ENCODE results near the gene CCNI. TPM values are rescaled to one million over a fixed set of nuclear protein-coding genes. Genes with fewer than 3 reads are reported as not detected.
"Not testable (repeated sequence)": the region's sequence is repeated elsewhere in the genome, so short reads cannot be mapped to it uniquely, and the experiment has no call there.

The CCNI gene
- total and polyA plus RNA-seq, 2 experiments from 2014 or later: 121 to 166 TPM

- H3F3A ChIP-seq (ENCODE audit: insufficient read depth): peaks cover 10% of the 10 kb centered on the region; the same call in 1 of the 2 replicates
- no peaks in the 10 kb centered on the region for H3K27me3 ChIP-seq (replicated peaks; ENCODE audit: insufficient read depth)
- no peaks in the 10 kb centered on the region for H3K36me3 ChIP-seq (ENCODE audit: low read depth)
- H3K9me2 ChIP-seq (ENCODE audit: insufficient read depth): no peaks in the 10 kb centered on the region
- no peaks in the 10 kb centered on the region for H3K9me3 ChIP-seq (ENCODE audit: low read depth)
- peak overlapping the region; percentile 51 for H3K4me2 ChIP-seq (ENCODE audit: unreplicated experiment)
- peaks cover 27% of the 10 kb centered on the region for H3K4me1 ChIP-seq (ENCODE audit: insufficient read depth)
- in situ Hi-C loops (cut with MboI): loop anchor here (10.0 kb wide), 1 partner anchor 112 kb away; no protein-coding TSS in a partner anchor
- peak overlapping the region; percentile 68 for H3K27ac ChIP-seq
- DNase-seq: peak; percentile 55
- 96 to 97% methylated on average over 2 of the region's 2 CpGs for WGBS, 2 experiments (ENCODE audit: low coverage in 1 of 2, low lambda C conversion rate in 2 of 2, missing lambda C conversion rate in 2 of 2)
- H2AFZ ChIP-seq: peak overlapping the region; percentile 47
- no peaks in the 10 kb centered on the region for H4K20me1 ChIP-seq (ENCODE audit: insufficient read depth)
- peak overlapping the region; percentile 39 for H3K9ac ChIP-seq
- TF ChIP-seq EZH2phosphoT487 (IDR thresholded peaks at IDR 0.05; ENCODE audit: insufficient read depth, low read depth) (no peak), EZH2 (IDR thresholded peaks at IDR 0.05; ENCODE audit: insufficient read depth, poor library complexity, severe bottlenecking) (no peak)
- peak overlapping the region; percentile 19 for H3K4me3 ChIP-seq
- no peaks in the 10 kb centered on the region for H3K79me2 ChIP-seq (ENCODE audit: insufficient read depth)
Measured at GRCh38 chr4:77092975-77093374, 17.2 kb upstream of the CCNI start.

- no peak for DNase-seq
- Histone ChIP-seq H3K4me1 (ENCODE audit: insufficient read depth) (peaks cover 17% of the 10 kb centered on the region), H4K20me1 (ENCODE audit: insufficient read depth) (no peaks in the 10 kb centered on the region), H3K4me2 (ENCODE audit: unreplicated experiment) (no peak overlapping the region), H3K9me2 (ENCODE audit: insufficient read depth) (no peaks in the 10 kb centered on the region), H3K79me2 (ENCODE audit: insufficient read depth) (no peaks in the 10 kb centered on the region), H3K9me3 (ENCODE audit: low read depth) (no peaks in the 10 kb centered on the region), H3F3A (ENCODE audit: insufficient read depth) (peaks cover 10% of the 10 kb centered on the region; the same call in 1 of the 2 replicates), H3K4me3 (no peak overlapping the region), H2AFZ (no peak overlapping the region), H3K27ac (no peak overlapping the region), H3K9ac (no peak overlapping the region), H3K27me3 (replicated peaks; ENCODE audit: insufficient read depth) (no peaks in the 10 kb centered on the region), H3K36me3 (ENCODE audit: low read depth) (no peaks in the 10 kb centered on the region)
- in situ Hi-C loops (cut with MboI): loop anchor here (10.0 kb wide), 1 partner anchor 115 kb away; no protein-coding TSS in a partner anchor
- no peak for TF ChIP-seq EZH2 (IDR thresholded peaks at IDR 0.05; ENCODE audit: insufficient read depth, poor library complexity, severe bottlenecking)
Measured at GRCh38 chr4:77089866-77090265, 14.1 kb upstream of the CCNI start.

- H3K9ac ChIP-seq; in situ Hi-C loops (cut with MboI); H3K4me2 ChIP-seq (ENCODE audit: unreplicated experiment); DNase-seq; H3K4me3 ChIP-seq; H3K9me2 ChIP-seq (ENCODE audit: insufficient read depth); H3F3A ChIP-seq (ENCODE audit: insufficient read depth); H3K9me3 ChIP-seq (ENCODE audit: low read depth); H3K27ac ChIP-seq; H4K20me1 ChIP-seq (ENCODE audit: insufficient read depth); H3K4me1 ChIP-seq (ENCODE audit: insufficient read depth); H3K79me2 ChIP-seq (ENCODE audit: insufficient read depth); H3K27me3 ChIP-seq (replicated peaks; ENCODE audit: insufficient read depth); H3K36me3 ChIP-seq (ENCODE audit: low read depth); H2AFZ ChIP-seq: not testable (repeated sequence)
- 83 to 95% methylated on average over 1 of the region's 1 CpG for WGBS, 2 experiments (ENCODE audit: low coverage in 1 of 2, low lambda C conversion rate in 2 of 2, missing lambda C conversion rate in 2 of 2)
Measured at GRCh38 chr4:77087027-77087426, 11.2 kb upstream of the CCNI start.

GRCh38 chr4:77084019-77084639, 8.3 kb upstream of the CCNI start:
- in situ Hi-C loops (cut with MboI): no loop called here
- H3K9me2 ChIP-seq (ENCODE audit: insufficient read depth): no peaks in the 10 kb centered on the region
- no peaks in the 10 kb centered on the region for H4K20me1 ChIP-seq (ENCODE audit: insufficient read depth)
- H3K36me3 ChIP-seq (ENCODE audit: low read depth): no peaks in the 10 kb centered on the region
- H3K4me3 ChIP-seq: no peak overlapping the region
- DNase-seq: no peak
- peaks cover 2% of the 10 kb centered on the region for H3K79me2 ChIP-seq (ENCODE audit: insufficient read depth)
- H3K9ac ChIP-seq: no peak overlapping the region
- H2AFZ ChIP-seq: no peak overlapping the region
- H3K27ac ChIP-seq: no peak overlapping the region
- no peaks in the 10 kb centered on the region for H3F3A ChIP-seq (ENCODE audit: insufficient read depth)
- H3K27me3 ChIP-seq (replicated peaks; ENCODE audit: insufficient read depth): no peaks in the 10 kb centered on the region
- H3K4me1 ChIP-seq (ENCODE audit: insufficient read depth): no peaks in the 10 kb centered on the region
- TF ChIP-seq EZH2phosphoT487 (IDR thresholded peaks at IDR 0.05; ENCODE audit: insufficient read depth, low read depth): no peak
- TF ChIP-seq EZH2 (IDR thresholded peaks at IDR 0.05; ENCODE audit: insufficient read depth, poor library complexity, severe bottlenecking): no peak
- no peak overlapping the region for H3K4me2 ChIP-seq (ENCODE audit: unreplicated experiment)
- no peaks in the 10 kb centered on the region for H3K9me3 ChIP-seq (ENCODE audit: low read depth)
- WGBS, 2 experiments (ENCODE audit: low coverage in 1 of 2, low lambda C conversion rate in 2 of 2, missing lambda C conversion rate in 2 of 2): 77 to 87% methylated on average over 10 of the region's 10 CpGs
